Breast epithelium (tissue), 4 donors: ENCODE measurements around the gene ACOT8. TPM values are rescaled to one million over a fixed set of nuclear protein-coding genes. Genes with fewer than 3 reads are reported as not detected.
A peak's percentile ranks its signal among the peaks of the same experiment; 100 is the strongest.

Experiments used
- DNase-seq, 2 donors: peaks; one replicate each; pipeline ENCODE4 v3.0.0-alpha.2; 2019; ENCODE audit warnings: low spot score in 2 of 2
- H3K27ac ChIP-seq, 2 donors: fragments of 200-600 bp; sonication (generic) in 1 of 2; one replicate each; pipeline ENCODE4 v1.5.1; 2016 to 2019; ENCODE audit warnings: mild to moderate bottlenecking in 1 of 2
- H3K27me3 ChIP-seq, 2 donors: fragments of 200-600 bp; sonication (generic) in 1 of 2; one replicate each; pipeline versions ENCODE4 v1.5.1 to v1.6.0; 2017 to 2019; ENCODE audit warnings: control low read depth in 1 of 2, mild to moderate bottlenecking in 1 of 2
- H3K36me3 ChIP-seq: fragments of 200-600 bp; one replicate; pipeline ENCODE4 v1.5.1; 2019
- H3K4me1 ChIP-seq, 2 donors: fragments of 200-600 bp; sonication (generic); one replicate each; pipeline ENCODE4 v1.5.1; 2016 to 2019; ENCODE audit warnings: control low read depth in 1 of 2
- H3K4me3 ChIP-seq, 3 donors: fragments of 200-600 bp; sonication (generic); 1 replicate in 2 of 3; 2 replicates in 1 of 3; pipeline ENCODE4 v1.5.1; 2016 to 2019; ENCODE audit warnings: mild to moderate bottlenecking in 3 of 3, moderate library complexity in 2 of 3
- H3K9me3 ChIP-seq, 2 donors: fragments of 200-600 bp; sonication (generic) in 1 of 2; one replicate each; pipeline ENCODE4 v1.5.1; 2016 to 2019; ENCODE audit warnings: control low read depth in 1 of 2
- POLR2A ChIP-seq: fragments of 450-650 bp; IDR thresholded peaks from one replicate; pipeline ENCODE4 v1.6.1; 2016; ENCODE audit warnings: antibody characterized with exemption, mild to moderate bottlenecking, moderate library complexity
- POLR2AphosphoS5 ChIP-seq, 3 donors: sonication (generic); formaldehyde crosslinking; IDR thresholded peaks; one replicate each; pipeline ENCODE4 v1.6.1; 2017; ENCODE audit warnings: antibody characterized with exemption in 3 of 3
- intact Hi-C: fragments of 100-400 bp; cut with DNase I; formaldehyde crosslinking; loops from one replicate; pipeline ENCODE4 v1.15.1; 2023; ENCODE audit warnings: low total_unique reads
- total RNA-seq, 3 donors: library from RNA; depleted of rRNA; stranded (reverse); fragments of >200 nt; gene quantifications; one replicate each; pipeline ENCODE4 v1.1.0, GENCODE V29; 2016
- TF ChIP-seq, protein P1 (sequence below), 3 donors: fragments of 450-650 bp; IDR thresholded peaks; one replicate each; pipeline ENCODE4 v1.5.1; 2016 to 2017; ENCODE audit warnings: antibody characterized with exemption in 3 of 3, mild to moderate bottlenecking in 3 of 3, moderate library complexity in 3 of 3

Gene ACOT8
- total RNA-seq, 3 donors from 2014 or later, result 33.4 to 48.9 (median 37.3) TPM

DNA sequence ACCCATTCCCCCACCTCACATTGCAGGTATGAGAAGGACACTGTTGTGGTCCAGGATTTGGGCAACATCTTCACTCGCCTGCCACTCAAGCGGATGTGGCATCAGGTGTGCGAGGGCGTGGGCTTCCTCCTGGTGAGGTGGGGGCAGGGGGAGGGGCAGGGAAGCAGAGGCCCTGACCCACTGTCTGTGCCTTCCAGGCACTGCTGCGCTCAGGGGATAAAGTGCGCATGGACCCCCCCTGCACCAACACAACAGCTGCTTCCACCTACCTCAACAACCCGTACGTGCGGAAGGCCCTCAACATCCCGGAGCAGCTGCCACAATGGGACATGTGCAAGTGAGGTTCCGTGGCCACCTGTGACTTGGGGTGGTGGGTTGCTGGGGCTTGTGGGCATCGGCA lies 37.6 kb upstream of the ACOT8 start:
- H3K4me3 ChIP-seq, result no peak overlapping the region
- no peaks in the 10 kb centered on the region for H3K36me3 ChIP-seq
- intact Hi-C loops, result no loop called here
- no peak for DNase-seq
- TF ChIP-seq POLR2A, result no peak
- TF ChIP-seq, protein P1, sequence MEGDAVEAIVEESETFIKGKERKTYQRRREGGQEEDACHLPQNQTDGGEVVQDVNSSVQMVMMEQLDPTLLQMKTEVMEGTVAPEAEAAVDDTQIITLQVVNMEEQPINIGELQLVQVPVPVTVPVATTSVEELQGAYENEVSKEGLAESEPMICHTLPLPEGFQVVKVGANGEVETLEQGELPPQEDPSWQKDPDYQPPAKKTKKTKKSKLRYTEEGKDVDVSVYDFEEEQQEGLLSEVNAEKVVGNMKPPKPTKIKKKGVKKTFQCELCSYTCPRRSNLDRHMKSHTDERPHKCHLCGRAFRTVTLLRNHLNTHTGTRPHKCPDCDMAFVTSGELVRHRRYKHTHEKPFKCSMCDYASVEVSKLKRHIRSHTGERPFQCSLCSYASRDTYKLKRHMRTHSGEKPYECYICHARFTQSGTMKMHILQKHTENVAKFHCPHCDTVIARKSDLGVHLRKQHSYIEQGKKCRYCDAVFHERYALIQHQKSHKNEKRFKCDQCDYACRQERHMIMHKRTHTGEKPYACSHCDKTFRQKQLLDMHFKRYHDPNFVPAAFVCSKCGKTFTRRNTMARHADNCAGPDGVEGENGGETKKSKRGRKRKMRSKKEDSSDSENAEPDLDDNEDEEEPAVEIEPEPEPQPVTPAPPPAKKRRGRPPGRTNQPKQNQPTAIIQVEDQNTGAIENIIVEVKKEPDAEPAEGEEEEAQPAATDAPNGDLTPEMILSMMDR (IDR thresholded peaks at IDR 0.05), result no peak
- no peak for TF ChIP-seq POLR2AphosphoS5 (IDR thresholded peaks at IDR 0.05)
- no peaks in the 10 kb centered on the region for H3K9me3 ChIP-seq
- peaks cover 4 to 11% of the 10 kb centered on the region in 2 donors for H3K4me1 ChIP-seq
- H3K27ac ChIP-seq, result no peak overlapping the region
- no peaks in the 10 kb centered on the region for H3K27me3 ChIP-seq

DNA sequence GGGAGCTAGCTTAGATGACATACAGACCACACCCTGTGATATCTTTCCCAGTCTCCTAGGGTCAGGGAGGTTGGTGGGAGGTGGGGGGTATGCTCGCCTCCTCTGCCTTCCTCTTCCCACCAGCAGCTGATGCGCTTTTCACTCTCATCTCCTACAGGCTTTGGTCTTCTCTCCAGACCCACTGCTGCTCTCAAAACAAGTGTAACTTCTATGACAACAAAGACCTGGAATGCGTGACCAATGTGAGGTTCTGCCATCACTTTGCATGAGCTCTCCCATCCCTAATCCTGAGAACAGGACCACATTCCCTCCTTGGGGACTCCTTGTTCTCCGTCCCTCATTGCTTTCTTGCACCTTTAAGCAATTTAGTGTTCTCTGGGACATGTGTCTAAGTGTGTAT lies 36.6 kb upstream of the ACOT8 start:
- peaks cover 4 to 11% of the 10 kb centered on the region in 2 donors for H3K4me1 ChIP-seq
- intact Hi-C loops, result no loop called here
- H3K4me3 ChIP-seq, result no peak overlapping the region
- H3K27me3 ChIP-seq, result no peaks in the 10 kb centered on the region
- TF ChIP-seq POLR2AphosphoS5 (IDR thresholded peaks at IDR 0.05), result no peak
- no peak for TF ChIP-seq POLR2A
- TF ChIP-seq, protein P1 (IDR thresholded peaks at IDR 0.05), result no peak
- H3K9me3 ChIP-seq, result no peaks in the 10 kb centered on the region
- no peaks in the 10 kb centered on the region for H3K36me3 ChIP-seq
- no peak overlapping the region for H3K27ac ChIP-seq
- no peak for DNase-seq

DNA sequence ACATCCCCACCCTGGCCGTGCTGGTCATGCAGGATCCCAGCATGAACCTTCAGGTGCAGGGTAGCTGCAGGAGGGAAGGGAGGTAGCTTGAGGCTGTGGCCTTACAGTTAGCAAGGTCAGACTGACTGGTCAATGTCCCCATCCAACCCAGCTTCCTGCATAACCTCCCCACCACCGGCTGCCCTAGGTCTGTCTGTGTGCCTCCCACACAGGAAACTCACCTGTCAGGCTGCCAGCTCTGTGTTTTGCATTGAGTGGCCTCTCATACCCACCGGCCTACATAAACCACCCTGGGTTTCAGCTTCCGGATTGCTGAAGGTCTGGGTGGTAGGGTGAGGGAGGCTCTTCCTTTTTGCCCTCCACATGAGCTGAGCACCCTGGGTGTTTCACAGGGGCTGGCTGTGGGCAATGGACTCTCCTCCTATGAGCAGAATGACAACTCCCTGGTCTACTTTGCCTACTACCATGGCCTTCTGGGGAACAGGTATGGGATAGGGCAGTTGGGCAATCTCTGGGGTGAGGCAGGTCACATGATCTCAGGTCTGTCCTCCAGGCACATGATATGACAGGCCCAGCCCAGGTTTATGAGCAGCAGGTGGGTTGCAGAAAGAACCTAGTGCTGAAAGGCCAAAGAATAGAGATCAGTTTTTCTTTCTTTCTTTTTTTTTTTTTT lies 35.8 kb upstream of the ACOT8 start:
- Histone ChIP-seq H3K4me3 (no peak overlapping the region), H3K36me3 (no peaks in the 10 kb centered on the region), H3K9me3 (no peaks in the 10 kb centered on the region), H3K4me1 (peaks cover 4 to 11% of the 10 kb centered on the region in 2 donors), H3K27ac (no peak overlapping the region), H3K27me3 (no peaks in the 10 kb centered on the region)
- DNase-seq, result no peak
- intact Hi-C loops, result no loop called here
- TF ChIP-seq POLR2AphosphoS5 (IDR thresholded peaks at IDR 0.05) (no peak), POLR2A (no peak)
- TF ChIP-seq, protein P1 (IDR thresholded peaks at IDR 0.05), result no peak

DNA sequence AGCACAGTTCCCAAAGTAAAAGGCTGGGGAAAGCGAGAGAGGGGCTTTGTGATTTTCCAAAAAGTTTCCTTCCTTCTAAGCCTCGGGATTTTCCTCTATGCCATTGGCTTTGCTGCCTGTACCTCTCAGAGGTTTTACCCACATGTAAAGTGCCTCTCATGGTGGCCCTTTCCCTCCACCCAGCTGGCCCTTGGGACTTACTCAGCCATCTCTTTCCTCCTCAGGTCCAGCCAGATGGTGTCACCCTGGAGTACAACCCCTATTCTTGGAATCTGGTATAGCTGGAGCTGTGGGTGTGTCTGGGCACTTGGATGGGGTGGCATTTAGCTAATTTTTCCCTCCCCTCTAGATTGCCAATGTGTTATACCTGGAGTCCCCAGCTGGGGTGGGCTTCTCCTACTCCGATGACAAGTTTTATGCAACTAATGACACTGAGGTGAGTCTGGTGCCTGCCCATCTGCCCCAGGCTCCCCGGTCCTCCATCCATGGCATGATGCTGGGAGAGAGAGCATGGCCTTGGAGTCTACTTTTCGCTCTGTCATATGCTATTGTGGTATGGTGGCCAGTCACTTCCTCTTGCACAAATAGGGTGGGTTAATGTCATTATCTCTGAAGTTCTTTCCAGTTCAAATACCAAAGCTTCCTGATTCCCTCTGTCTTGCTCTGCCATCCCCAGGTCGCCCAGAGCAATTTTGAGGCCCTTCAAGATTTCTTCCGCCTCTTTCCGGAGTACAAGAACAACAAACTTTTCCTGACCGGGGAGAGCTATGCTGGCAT lies 35.0 kb upstream of the ACOT8 start:
- intact Hi-C loops, result no loop called here
- Histone ChIP-seq H3K4me3 (peak overlapping the region; percentile 81 to 90 (median 86)), H3K27me3 (no peaks in the 10 kb centered on the region), H3K9me3 (no peaks in the 10 kb centered on the region), H3K27ac (peak overlapping the region; percentile 79 to 93), H3K4me1 (peaks cover 4 to 11% of the 10 kb centered on the region in 2 donors), H3K36me3 (no peaks in the 10 kb centered on the region)
- TF ChIP-seq POLR2A (no peak), POLR2AphosphoS5 (IDR thresholded peaks at IDR 0.05) (no peak)
- TF ChIP-seq, protein P1 (IDR thresholded peaks at IDR 0.05), result no peak
- no peak for DNase-seq
